DMS53 treated with DMSO at 0.1 percent for 48 hours (cell line): ENCODE measurements around the gene SLC19A2.

Source experiments
- DNase-seq: peaks from one replicate; lab custom pipeline; 2025; ENCODE audit not compliant: unreplicated experiment; lab: John Stamatoyannopoulos, UW

SLC19A2 gene

DNA sequence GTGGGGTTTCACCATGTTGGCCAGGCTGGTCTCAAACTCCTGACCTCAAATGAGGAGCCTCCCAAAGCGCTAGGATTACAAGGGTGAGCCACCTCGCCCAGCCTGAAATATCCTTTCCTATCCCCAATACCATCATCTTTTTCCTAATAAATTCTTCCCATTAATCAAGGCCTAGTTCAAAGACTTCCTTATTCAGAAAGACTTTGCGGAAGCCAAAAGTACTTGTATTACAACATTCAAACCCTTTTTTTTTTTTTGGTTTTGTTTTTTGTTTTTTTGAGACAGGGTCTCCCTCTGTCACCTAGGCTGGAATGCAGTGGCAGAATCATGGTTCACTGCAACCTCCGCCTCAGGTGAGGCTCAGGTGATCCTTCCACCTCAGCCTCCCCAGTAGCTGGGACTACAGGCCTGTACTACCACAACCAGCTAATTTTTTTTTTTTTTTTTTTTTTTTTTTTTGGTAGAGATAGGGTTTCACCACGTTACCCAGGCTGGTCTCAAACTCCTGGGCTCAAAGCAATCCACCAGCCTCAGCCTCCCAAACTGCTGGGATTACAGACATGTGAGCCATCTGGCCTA, 7.6 kb downstream of the SLC19A2 start:
- DNase-seq: no peak

DNA sequence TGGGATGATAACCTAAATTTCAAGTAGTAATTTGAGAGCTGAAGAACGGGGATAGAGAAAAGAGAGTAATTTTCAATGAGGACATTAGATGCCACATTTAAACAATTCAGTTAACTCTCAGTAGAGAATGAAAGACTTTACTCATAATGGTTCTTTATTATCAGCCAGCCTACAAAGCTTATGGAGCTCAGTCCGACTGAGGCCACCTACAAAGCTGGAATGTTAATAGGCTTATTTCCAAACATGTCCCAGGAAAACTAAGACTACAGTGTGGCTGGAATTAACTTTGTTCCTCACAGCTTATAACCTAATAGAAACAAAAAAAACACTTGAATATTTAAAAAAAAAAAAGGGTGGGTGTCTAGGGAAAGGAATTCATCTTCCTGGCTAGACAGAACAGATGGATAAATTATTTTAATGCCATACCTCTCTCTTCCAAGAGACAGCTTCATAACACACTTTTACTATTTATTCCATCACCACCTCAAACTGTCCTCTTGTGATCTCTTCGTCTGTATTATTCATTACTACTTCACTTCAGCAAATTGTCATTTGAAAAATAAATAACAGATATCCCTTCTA, 9.8 kb downstream of the SLC19A2 start:
- DNase-seq: no peak

- DNase-seq: no peak
Measured at GRCh38 chr1:169474302-169474995, 11.3 kb downstream of the SLC19A2 start.

DNA sequence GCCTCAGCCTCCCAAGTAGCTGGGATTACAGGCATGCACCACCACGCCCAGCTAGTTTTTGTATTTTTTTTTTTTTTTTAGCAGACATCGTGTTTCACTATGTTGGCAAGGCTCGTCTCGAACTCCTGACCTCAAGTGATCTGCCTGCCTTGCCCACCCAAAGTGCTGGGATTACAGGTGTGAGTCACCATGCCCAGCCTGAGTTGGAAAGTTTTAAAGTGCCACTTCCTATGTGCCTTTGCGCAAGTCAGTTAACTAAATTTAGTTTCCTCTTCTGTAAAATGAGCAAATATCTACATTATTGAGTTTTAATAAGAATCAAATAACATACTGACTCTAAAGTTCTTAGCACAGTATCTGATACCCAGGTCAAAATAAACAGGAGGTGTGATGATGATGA, 12.4 kb downstream of the SLC19A2 start:
- DNase-seq: no peak

- DNase-seq: no peak
Measured at GRCh38 chr1:169472738-169473137, 13.0 kb downstream of the SLC19A2 start.

GRCh38 chr1:169468982-169469381, 16.8 kb downstream of the SLC19A2 start:
- no peak for DNase-seq

- peak; percentile 8 for DNase-seq
Measured at GRCh38 chr1:169466259-169467230, 19.2 kb downstream of the SLC19A2 start.

GRCh38 chr1:169465281-169465680, 20.5 kb downstream of the SLC19A2 start:
- DNase-seq: no peak

DNA sequence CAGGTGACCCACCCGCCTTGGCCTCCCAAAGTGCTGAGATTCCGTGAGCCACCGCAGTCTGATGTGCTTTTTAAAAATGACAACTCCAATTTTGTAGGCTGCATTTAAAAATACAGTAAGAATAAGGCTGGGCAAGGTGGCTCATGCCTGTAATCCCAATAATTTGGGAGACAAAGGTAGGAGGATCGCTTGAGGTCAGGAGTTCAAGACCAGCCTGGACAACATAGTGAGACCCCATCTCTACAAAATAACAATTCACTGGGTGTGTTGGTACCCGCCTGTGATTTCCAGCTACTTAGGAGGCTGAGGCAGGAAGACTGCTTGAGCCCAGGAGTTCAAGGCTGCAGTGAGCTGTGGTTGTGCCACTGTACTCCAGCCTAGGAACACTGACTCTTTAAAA, 23.4 kb downstream of the SLC19A2 start:
- DNase-seq: no peak

DNA sequence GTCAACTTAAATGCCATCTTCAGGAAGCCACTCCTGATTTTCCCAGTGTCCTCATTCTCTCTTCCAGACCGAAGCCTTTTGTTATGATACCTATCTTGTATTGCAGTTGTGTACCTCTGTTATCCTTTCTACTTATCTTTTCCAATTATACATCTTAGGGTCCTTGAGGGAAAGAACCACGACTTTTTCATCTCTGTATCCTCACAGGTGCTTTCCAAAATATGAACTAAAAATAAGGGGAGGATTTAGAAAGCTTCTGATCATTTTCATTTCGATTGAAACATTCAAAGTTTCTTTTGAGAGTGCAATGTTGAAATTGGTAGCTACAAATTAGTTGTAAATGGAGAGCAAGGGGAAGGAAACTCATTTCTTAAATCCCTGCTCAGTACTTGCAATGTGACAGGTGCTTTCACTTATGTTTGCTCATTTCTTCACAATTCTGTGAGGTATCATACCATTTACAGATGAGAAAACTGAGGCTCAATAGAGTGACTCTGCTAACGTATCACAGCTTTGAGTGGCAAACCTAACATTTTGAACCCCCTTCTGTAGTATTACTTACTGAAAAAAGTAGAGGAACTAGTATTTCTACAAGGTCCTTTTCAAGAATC, 24.2 kb downstream of the SLC19A2 start:
- no peak for DNase-seq

GRCh38 chr1:169460191-169460833, 25.4 kb downstream of the SLC19A2 start:
- no peak for DNase-seq

DNA sequence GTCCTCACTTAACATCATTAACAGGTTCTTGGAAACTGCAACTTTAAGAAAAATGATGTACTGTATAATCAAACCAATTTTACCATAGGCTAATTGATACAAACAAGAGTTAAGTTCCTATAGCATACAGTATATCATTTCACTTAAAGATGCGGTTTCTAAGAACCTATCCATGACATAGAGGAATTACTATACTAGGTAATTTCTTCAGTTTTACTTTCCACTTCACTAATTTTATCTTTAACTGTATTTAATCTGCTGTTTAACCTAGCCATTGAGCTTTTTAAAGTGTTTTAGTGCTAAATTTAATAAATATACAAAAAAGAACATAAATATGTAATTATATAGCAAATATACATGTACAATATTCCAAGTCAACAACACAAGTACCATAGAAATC, 28.3 kb downstream of the SLC19A2 start:
- no peak for DNase-seq

DNA sequence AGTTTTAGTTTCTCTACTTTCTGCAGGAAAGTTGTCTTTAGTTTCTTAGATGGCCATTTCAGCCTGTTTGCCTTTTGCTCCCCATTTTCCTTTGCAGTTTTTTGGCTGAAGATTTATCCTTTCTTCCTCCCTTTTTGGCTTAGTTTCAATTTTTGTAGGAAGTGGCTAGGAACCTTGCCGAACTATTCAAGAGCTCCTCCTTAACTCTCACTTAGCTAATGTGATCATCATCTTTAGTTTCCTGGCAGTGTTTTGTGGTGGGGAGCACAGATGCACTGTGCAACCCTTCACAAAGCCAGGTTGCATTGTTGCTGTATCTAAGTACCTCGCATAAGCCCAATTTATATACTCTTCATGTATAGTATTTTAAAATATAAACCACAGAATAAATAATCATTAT, 29.7 kb downstream of the SLC19A2 start:
- DNase-seq: no peak

GRCh38 chr1:169452921-169453320, 32.8 kb downstream of the SLC19A2 start:
- no peak for DNase-seq

GRCh38 chr1:169451218-169451824, 34.4 kb downstream of the SLC19A2 start:
- no peak for DNase-seq

GRCh38 chr1:169443923-169444322, 41.8 kb downstream of the SLC19A2 start:
- DNase-seq: no peak

GRCh38 chr1:169427081-169427641, 58.6 kb downstream of the SLC19A2 start, which contains the start of gene CCDC181:
CCDC181 (minus strand) TSS chr1:169427474; CDS start chr1:169424927, 2,547 bp downstream.
- DNase-seq: peak; percentile 65

GRCh38 chr1:169426174-169426705, 59.5 kb downstream of the SLC19A2 start:
- peak; percentile 59 for DNase-seq

DNA sequence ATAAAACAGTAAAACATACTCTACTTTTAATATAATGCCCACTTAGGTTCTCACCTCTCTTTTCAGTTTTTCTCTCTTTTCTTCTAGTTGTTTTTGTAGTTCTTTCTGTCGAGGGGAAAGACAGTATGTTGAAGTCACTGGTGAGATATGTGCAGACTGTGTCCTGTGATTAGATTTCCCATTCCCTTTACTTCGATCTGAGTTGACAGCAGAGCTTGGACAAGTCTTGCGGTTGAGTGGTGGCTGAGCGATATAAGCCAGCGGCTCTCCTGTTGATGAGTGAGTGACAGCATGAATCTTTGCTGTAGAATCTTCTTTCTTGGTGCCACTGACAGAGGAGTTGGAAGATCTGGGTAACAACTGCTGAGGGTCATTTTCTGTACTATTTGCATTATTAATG, 64.4 kb downstream of the SLC19A2 start:
- DNase-seq: no peak
